Neuronal stem cell (in vitro differentiated cells): Measurements from ENCODE around the gene CDH2.

ENCODE experiments used
- DNase-seq: peaks from one replicate; pipeline ENCODE4 v3.0.0-alpha.2; 2013; ENCODE audit warnings: low spot score
- H2AFZ ChIP-seq: one replicate; pipeline ENCODE4 v1.6.1; 2013; ENCODE audit warnings: mild to moderate bottlenecking, low read length, inconsistent platforms
- H2AK5ac ChIP-seq: 2 replicates; pipeline ENCODE4 v1.6.1; 2013; ENCODE audit warnings: low read depth, mild to moderate bottlenecking, inconsistent platforms, low read length, moderate library complexity, mixed read lengths
- H2BK120ac ChIP-seq: 2 replicates; pipeline ENCODE4 v1.6.1; 2013; ENCODE audit warnings: low read depth, mild to moderate bottlenecking, inconsistent platforms, low read length, moderate library complexity, mixed read lengths
- H2BK12ac ChIP-seq: one replicate; pipeline ENCODE4 v1.6.1; 2013; ENCODE audit warnings: low read length, inconsistent platforms
- H2BK15ac ChIP-seq: 2 replicates; pipeline ENCODE4 v1.6.1; 2013; ENCODE audit warnings: mild to moderate bottlenecking, low read length, inconsistent platforms, mixed read lengths
- H2BK5ac ChIP-seq: one replicate; pipeline ENCODE4 v1.6.1; 2013; ENCODE audit warnings: inconsistent platforms, mild to moderate bottlenecking, low read length, moderate library complexity
- H3K14ac ChIP-seq: one replicate; pipeline ENCODE4 v1.6.1; 2013; ENCODE audit warnings: low read length, inconsistent platforms
- H3K18ac ChIP-seq: 2 replicates; pipeline ENCODE4 v1.6.1; 2013; ENCODE audit warnings: low read length, inconsistent platforms
- H3K23ac ChIP-seq: 2 replicates; pipeline ENCODE4 v1.6.1; 2013; ENCODE audit warnings: low read depth, mild to moderate bottlenecking, mixed read lengths, low read length, inconsistent platforms; ENCODE audit not compliant: poor library complexity
- H3K27ac ChIP-seq: replicated peaks from 3 replicates; pipeline ENCODE4 v1.5.1; 2013; ENCODE audit warnings: low read length, inconsistent platforms
- H3K27me3 ChIP-seq, 3 experiments: 2 replicates each; pipeline ENCODE4 v1.6.1; 2013; ENCODE audit warnings: low read length in 3 of 3, mild to moderate bottlenecking in 2 of 3, inconsistent platforms in 1 of 3, low read depth in 1 of 3, mixed read lengths in 1 of 3, moderate library complexity in 1 of 3; ENCODE audit not compliant: control insufficient read depth in 3 of 3, insufficient read depth in 3 of 3
- H3K36me3 ChIP-seq, 2 donors: replicated peaks in 1 of 2; 2 replicates each; pipeline ENCODE4 v1.6.1; 2013; ENCODE audit warnings: low read length in 2 of 2; ENCODE audit not compliant: control insufficient read depth in 2 of 2, insufficient read depth in 2 of 2
- H3K4ac ChIP-seq: 2 replicates; pipeline ENCODE4 v1.6.1; 2013; ENCODE audit warnings: inconsistent platforms, mild to moderate bottlenecking, low read length, moderate library complexity
- H3K4me1 ChIP-seq, 2 donors: 1 replicate in 1 of 2; 2 replicates in 1 of 2; pipeline ENCODE4 v1.6.1; 2013; ENCODE audit warnings: low read length in 2 of 2, low read depth in 1 of 2; ENCODE audit not compliant: control insufficient read depth in 2 of 2, insufficient read depth in 1 of 2
- H3K4me2 ChIP-seq: one replicate; pipeline ENCODE4 v1.6.1; 2013; ENCODE audit warnings: mild to moderate bottlenecking, low read length, inconsistent platforms; ENCODE audit not compliant: insufficient read depth, poor library complexity, severe bottlenecking
- H3K4me3 ChIP-seq, 2 donors: 2 replicates each; pipeline ENCODE4 v1.5.1; 2013; ENCODE audit warnings: low read length in 2 of 2, mild to moderate bottlenecking in 2 of 2, inconsistent platforms in 1 of 2, moderate library complexity in 1 of 2
- H3K79me1 ChIP-seq: one replicate; pipeline ENCODE4 v1.6.1; 2013; ENCODE audit warnings: low read depth, mild to moderate bottlenecking, inconsistent platforms, low read length, moderate library complexity
- H3K9ac ChIP-seq: one replicate; pipeline ENCODE4 v1.6.1; 2013; ENCODE audit warnings: mild to moderate bottlenecking, low read depth, low read length, inconsistent platforms; ENCODE audit not compliant: poor library complexity
- H3K9me3 ChIP-seq, 2 donors: replicated peaks in 1 of 2; 2 replicates each; pipeline versions ENCODE3 to v1.6.1; 2013; ENCODE audit warnings: low read length in 2 of 2, mild to moderate bottlenecking in 2 of 2, inconsistent platforms in 1 of 2, low read depth in 1 of 2, mixed read lengths in 1 of 2, moderate library complexity in 1 of 2; ENCODE audit not compliant: control insufficient read depth in 2 of 2, insufficient read depth in 1 of 2
- H4K8ac ChIP-seq: one replicate; pipeline ENCODE4 v1.6.1; 2013; ENCODE audit warnings: low read depth, mild to moderate bottlenecking, inconsistent platforms, low read length, moderate library complexity
- H4K91ac ChIP-seq: one replicate; pipeline ENCODE4 v1.6.1; 2013; ENCODE audit warnings: low read length, low read depth, mild to moderate bottlenecking, inconsistent platforms; ENCODE audit not compliant: poor library complexity
- WGBS, 2 donors: extraction: QIAGEN DNeasy Blood & Tissue Kit; methylation state at CpG; one replicate each; pipeline ENCODE4 v1.1.7; 2013; ENCODE audit warnings: missing lambda C conversion rate in 2 of 2, mixed read lengths in 1 of 2; ENCODE audit not compliant: insufficient read length in 2 of 2, insufficient replicate concordance in 1 of 2; ENCODE audit errors: extremely low coverage in 2 of 2; 5-methylcytosine and 5-hydroxymethylcytosine counted together

CDH2 gene

DNA sequence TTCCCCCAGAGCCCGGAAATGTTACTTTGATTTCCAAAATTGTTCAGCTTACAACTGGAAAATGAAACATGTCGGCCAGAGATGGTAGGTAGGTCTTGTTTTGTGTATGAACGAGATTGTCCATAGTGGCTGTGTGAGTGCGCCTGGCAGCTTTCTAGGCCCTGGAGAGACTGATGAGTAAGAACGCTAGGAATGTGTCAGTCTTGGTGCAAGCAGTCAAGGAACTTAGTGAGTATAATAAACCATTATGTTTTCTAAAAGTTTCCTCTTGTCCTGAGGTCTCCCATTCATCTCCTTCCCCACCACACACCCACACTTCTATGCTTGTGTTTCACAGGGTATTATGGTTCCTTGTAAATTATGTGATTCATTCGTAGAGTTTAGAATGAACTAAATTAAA lies 234.2 kb downstream of the CDH2 start:
- Histone ChIP-seq H3K27ac (peak overlapping the region; percentile 26), H3K23ac (no peak overlapping the region)

DNA sequence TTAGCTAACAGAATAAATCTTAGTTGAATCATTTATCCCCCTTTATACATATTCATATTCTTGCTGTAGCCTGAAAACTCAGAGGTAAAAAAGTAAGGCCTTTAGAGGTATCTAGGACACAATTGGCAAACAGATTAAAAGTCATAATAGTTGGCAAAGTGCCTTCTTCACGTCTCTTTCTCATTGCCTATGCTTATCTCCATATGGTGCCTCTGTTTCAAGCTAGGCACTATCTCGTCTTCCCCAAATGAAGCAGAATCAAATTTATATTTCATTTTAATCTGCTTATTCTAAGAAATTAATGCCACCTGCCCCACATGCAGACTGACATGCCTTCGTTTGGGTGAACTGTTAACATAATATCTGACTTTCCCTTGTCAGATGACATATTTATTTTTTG lies 245.4 kb downstream of the CDH2 start:
- no peak for DNase-seq
- Histone ChIP-seq H3K27me3 (no peaks in the 10 kb centered on the region), H3K79me1 (peaks cover 1% of the 10 kb centered on the region), H3K4me3 (no peak overlapping the region), H3K18ac (no peak overlapping the region), H2BK15ac (no peak overlapping the region), H2AFZ (no peak overlapping the region), H3K4me1 (peaks cover 2 to 5% of the 10 kb centered on the region in 2 donors), H3K9ac (no peak overlapping the region), H2AK5ac (no peak overlapping the region), H3K9me3 (peaks cover 0 to 2% of the 10 kb centered on the region in 2 donors), H3K27ac (no peak overlapping the region), H3K4ac (no peak overlapping the region), H3K23ac (no peak overlapping the region), H2BK12ac (no peak overlapping the region), H3K4me2 (no peak overlapping the region), H2BK5ac (no peak overlapping the region), H3K36me3 (no peaks in the 10 kb centered on the region), H4K91ac (no peak overlapping the region), H2BK120ac (no peak overlapping the region), H4K8ac (no peak overlapping the region), H3K14ac (no peak overlapping the region)
- no CpG with 5 or more reads among the region's 3 CpGs for WGBS, 2 donors

More for the DNA sequence above, 234.2 kb downstream of the CDH2 start:
- Histone ChIP-seq H3K14ac (no peak overlapping the region), H4K91ac (no peak overlapping the region), H3K4me3 (no peak overlapping the region), H2BK5ac (no peak overlapping the region), H2BK120ac (no peak overlapping the region), H3K4me2 (no peak overlapping the region), H2BK12ac (no peak overlapping the region), H2BK15ac (no peak overlapping the region), H3K18ac (no peak overlapping the region), H4K8ac (no peak overlapping the region), H3K9me3 (peaks cover 0 to 5% of the 10 kb centered on the region in 2 donors), H3K27me3 (no peaks in the 10 kb centered on the region), H2AFZ (no peak overlapping the region), H2AK5ac (no peak overlapping the region), H3K9ac (no peak overlapping the region), H3K4me1 (peaks cover 4 to 12% of the 10 kb centered on the region in 2 donors), H3K4ac (no peak overlapping the region), H3K36me3 (no peaks in the 10 kb centered on the region), H3K79me1 (no peaks in the 10 kb centered on the region)
- no peak for DNase-seq
- WGBS, 2 donors, result no CpG with 5 or more reads among the region's 6 CpGs

DNA sequence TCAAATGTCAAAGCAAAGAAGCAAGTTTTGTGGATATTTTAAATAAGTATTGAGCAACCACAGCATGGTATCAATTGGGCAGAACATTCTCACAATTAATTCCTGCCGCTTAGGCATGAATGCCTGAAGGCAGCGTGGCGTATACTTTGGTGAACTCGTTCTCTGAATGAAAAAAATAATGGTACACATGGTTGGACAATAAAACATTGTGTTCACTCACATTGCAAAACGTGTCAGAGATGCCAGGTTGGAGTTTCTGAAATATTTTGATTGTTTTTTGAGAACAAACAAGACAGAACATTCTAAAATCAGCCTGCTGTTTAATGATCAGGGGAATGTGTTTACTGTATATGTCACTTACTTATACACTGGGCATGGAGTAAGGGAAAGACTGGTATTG lies 254.2 kb downstream of the CDH2 start:
- H3K4me2 ChIP-seq, result no peak overlapping the region
- no CpG with 5 or more reads among the region's 5 CpGs for WGBS, 2 donors
- no peak overlapping the region for H4K91ac ChIP-seq
- no peak overlapping the region for H2AK5ac ChIP-seq
- no peak overlapping the region for H3K23ac ChIP-seq
- no peak overlapping the region for H3K4me3 ChIP-seq
- H2BK5ac ChIP-seq, result no peak overlapping the region
- no peak overlapping the region for H4K8ac ChIP-seq
- H3K18ac ChIP-seq, result no peak overlapping the region
- H3K9me3 ChIP-seq, result peaks cover 0 to 1% of the 10 kb centered on the region in 2 donors
- no peak overlapping the region for H2BK15ac ChIP-seq
- H3K27me3 ChIP-seq, result no peaks in the 10 kb centered on the region
- no peaks in the 10 kb centered on the region for H3K36me3 ChIP-seq
- H3K79me1 ChIP-seq, result no peaks in the 10 kb centered on the region
- H2BK12ac ChIP-seq, result no peak overlapping the region
- H3K4ac ChIP-seq, result no peak overlapping the region
- H3K14ac ChIP-seq, result no peak overlapping the region
- H3K27ac ChIP-seq, result no peak overlapping the region
- no peak overlapping the region for H3K9ac ChIP-seq
- DNase-seq, result no peak
- H3K4me1 ChIP-seq, result peaks cover 14 to 31% of the 10 kb centered on the region in 2 donors
- H2AFZ ChIP-seq, result peak overlapping the region; percentile 61
- no peak overlapping the region for H2BK120ac ChIP-seq

DNA sequence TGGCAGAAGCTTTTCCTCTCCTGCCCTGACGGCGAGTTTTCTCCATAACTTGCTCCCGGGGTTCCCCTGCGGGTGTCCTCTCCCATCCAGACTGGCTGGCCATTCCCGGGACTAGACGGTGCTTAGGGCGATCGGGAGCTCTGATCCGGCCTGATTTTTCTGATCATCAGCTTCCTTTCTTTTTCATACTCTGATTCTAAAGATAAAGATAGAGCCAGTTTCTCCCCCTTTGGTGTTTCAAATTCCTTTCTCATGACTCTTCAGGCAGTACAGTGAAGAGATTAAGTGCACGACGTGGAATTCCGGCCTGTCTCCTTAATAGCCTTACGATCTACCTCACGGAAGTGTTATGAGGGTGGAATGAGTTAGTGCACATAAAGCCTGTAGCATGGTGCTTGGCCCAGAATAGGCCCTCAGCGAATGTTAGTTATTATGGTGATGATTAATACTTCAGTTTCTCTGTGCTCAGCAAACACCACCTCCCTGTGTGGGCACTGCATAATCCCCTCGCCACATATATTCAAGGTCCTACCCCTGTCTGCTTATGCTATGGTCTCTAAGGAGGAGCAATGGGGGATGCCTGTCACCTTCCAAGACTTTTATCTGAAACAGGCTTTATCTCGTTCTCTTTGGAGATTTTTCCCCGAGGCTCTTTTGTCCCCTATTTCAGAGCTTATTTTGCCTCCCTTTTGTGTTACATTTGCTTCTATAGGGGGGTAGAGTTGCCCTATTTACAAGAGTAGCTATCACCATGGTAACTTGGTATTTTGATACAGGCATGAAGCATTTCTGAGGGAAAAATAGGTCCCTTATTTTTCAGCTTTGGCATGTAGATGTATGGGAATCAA lies 254.8 kb downstream of the CDH2 start:
- Histone ChIP-seq H2BK5ac (no peak overlapping the region), H2AFZ (peak overlapping the region; percentile 61), H3K4me2 (no peak overlapping the region), H3K9ac (no peak overlapping the region), H3K14ac (no peak overlapping the region), H3K4me3 (no peak overlapping the region), H2BK15ac (no peak overlapping the region), H4K8ac (no peak overlapping the region), H3K23ac (no peak overlapping the region), H3K36me3 (no peaks in the 10 kb centered on the region), H3K27me3 (no peaks in the 10 kb centered on the region), H4K91ac (no peak overlapping the region), H3K4me1 (peaks cover 14 to 31% of the 10 kb centered on the region in 2 donors), H3K9me3 (no peaks in the 10 kb centered on the region), H2BK120ac (no peak overlapping the region), H3K4ac (no peak overlapping the region), H3K79me1 (no peaks in the 10 kb centered on the region), H3K18ac (no peak overlapping the region), H2AK5ac (no peak overlapping the region), H2BK12ac (no peak overlapping the region), H3K27ac (peak overlapping the region; percentile 31)
- DNase-seq, result no peak
- WGBS, 2 donors, result no CpG with 5 or more reads among the region's 18 CpGs
